Calu3 (cell line): ENCODE results near the gene WASF3. TPM values are rescaled to one million over a fixed set of nuclear protein-coding genes. Genes with fewer than 3 reads are reported as not detected.

Experiments
- BruUV-seq: library from RNA; stranded (reverse); fragments of 400-500 nt; replicated peaks from 2 replicates; lab custom pipeline; 2021; lab: Mats Ljungman, UMichigan
- CTCF ChIA-PET: fragments of 300-600 bp; sonication (Branson Sonifier 250); formaldehyde crosslinking; loops from one replicate; lab custom pipeline; 2022; ENCODE audit warnings: antibody characterized with exemption; lab: Charles Lee
- DNase-seq: peaks from one replicate; pipeline ENCODE4 v3.0.0; 2022
- H3K27ac Mint-ChIP-seq: one replicate; pipeline ENCODE4 v1.8.0; 2022; ENCODE audit warnings: mixed read lengths; ENCODE audit not compliant: unreplicated experiment
- H3K27me3 Mint-ChIP-seq: one replicate; pipeline ENCODE4 v1.8.0; 2022; ENCODE audit warnings: mixed read lengths; ENCODE audit not compliant: unreplicated experiment
- H3K36me3 Mint-ChIP-seq: one replicate; pipeline ENCODE4 v1.8.0; 2022; ENCODE audit warnings: mild to moderate bottlenecking, moderate library complexity, mixed read lengths; ENCODE audit not compliant: insufficient read depth, unreplicated experiment
- H3K4me1 Mint-ChIP-seq: one replicate; pipeline ENCODE4 v1.8.0; 2022; ENCODE audit warnings: mild to moderate bottlenecking, low read depth, mixed read lengths; ENCODE audit not compliant: unreplicated experiment
- H3K4me3 Mint-ChIP-seq: one replicate; pipeline ENCODE4 v1.8.0; 2022; ENCODE audit warnings: mild to moderate bottlenecking, low read depth, moderate library complexity, mixed read lengths; ENCODE audit not compliant: unreplicated experiment
- H3K9me3 Mint-ChIP-seq: one replicate; pipeline ENCODE4 v1.8.0; 2022; ENCODE audit warnings: low read depth, mixed read lengths; ENCODE audit not compliant: unreplicated experiment
- intact Hi-C: fragments of 100-400 bp; cut with micrococcal nuclease; formaldehyde crosslinking; loops from one replicate; pipeline ENCODE4 v1.10.0; 2022; ENCODE audit not compliant: unreplicated experiment
- total RNA-seq: library from RNA; stranded (reverse); gene quantifications from 2 replicates; pipeline ENCODE4 v1.2.3, GENCODE V29; 2022
- TF ChIP-seq, protein P1 (sequence below): fragments of 200-600 bp; IDR thresholded peaks from one replicate; pipeline ENCODE4 v1.8.0; 2022; ENCODE audit warnings: antibody characterized with exemption; ENCODE audit not compliant: unreplicated experiment

WASF3 gene
- total RNA-seq, 1 experiment from 2014 or later = 8.7 TPM

DNA sequence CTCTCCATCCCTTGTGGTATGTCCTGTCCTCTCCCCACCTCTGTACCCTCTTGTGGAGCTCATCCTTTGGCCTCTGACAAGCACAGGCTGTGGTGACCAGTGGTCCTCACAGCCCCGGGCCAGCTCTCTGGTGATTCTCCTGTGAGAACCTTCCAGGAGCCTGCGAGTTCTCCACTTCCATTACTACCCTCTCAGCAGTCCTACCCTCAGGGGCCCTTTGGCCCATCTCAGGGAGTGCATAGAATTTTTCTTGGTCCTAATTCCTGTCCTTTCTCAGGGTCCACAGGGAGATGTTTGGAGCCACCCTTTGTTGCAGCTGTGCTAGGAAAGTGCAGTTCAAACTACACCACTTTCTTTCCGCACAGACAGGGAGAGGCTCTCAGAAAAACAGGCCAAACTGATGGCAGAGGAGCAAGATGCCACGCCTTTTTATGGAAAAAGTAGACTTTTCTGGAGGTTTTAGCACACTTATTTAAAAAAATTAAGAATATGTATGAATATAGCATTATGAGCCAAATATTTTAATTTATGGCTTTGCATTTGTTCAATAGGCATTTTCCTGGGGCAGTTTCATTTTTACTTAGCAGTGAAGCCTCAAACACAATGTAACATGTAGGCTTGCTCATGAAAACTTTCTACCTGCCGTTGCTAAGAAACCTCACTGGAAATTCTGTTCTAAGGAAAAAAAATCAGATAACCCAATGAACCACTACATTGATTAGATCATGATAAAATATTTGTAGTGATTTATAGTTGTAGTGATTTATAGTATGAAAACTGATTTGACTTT is 111.1 kb downstream of the WASF3 start:
- no peak overlapping the region for H3K4me3 Mint-ChIP-seq
- intact Hi-C loops = no loop called here
- H3K27me3 Mint-ChIP-seq = no peaks in the 10 kb centered on the region
- TF ChIP-seq, protein P1, sequence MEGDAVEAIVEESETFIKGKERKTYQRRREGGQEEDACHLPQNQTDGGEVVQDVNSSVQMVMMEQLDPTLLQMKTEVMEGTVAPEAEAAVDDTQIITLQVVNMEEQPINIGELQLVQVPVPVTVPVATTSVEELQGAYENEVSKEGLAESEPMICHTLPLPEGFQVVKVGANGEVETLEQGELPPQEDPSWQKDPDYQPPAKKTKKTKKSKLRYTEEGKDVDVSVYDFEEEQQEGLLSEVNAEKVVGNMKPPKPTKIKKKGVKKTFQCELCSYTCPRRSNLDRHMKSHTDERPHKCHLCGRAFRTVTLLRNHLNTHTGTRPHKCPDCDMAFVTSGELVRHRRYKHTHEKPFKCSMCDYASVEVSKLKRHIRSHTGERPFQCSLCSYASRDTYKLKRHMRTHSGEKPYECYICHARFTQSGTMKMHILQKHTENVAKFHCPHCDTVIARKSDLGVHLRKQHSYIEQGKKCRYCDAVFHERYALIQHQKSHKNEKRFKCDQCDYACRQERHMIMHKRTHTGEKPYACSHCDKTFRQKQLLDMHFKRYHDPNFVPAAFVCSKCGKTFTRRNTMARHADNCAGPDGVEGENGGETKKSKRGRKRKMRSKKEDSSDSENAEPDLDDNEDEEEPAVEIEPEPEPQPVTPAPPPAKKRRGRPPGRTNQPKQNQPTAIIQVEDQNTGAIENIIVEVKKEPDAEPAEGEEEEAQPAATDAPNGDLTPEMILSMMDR = no peak
- no peaks in the 10 kb centered on the region for H3K36me3 Mint-ChIP-seq
- no peaks in the 10 kb centered on the region for H3K9me3 Mint-ChIP-seq
- DNase-seq = no peak
- no peaks in the 10 kb centered on the region for H3K4me1 Mint-ChIP-seq
- no TSS peak for BruUV-seq
- CTCF ChIA-PET = no interaction called here
- H3K27ac Mint-ChIP-seq = no peak overlapping the region

DNA sequence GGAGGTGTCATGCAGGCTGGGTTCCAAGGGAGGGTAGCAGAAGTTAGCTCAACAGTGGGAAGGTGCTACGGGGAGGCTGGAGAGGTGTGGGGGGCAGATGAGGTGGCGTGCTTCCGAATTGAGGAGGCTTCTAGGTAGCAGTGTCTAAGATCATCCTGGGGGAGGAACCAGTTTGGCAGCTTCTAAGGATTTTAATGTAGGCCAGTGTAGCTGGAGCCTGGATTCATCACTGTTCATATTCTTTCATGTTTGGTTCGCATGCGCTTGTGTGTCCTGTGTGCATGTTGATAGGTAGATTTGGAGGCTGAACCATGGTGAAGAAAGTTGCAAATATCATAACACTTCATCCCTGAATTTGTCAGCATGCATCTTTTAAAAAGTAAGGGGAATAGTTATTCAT is 116.4 kb downstream of the WASF3 start:
- H3K4me1 Mint-ChIP-seq = no peaks in the 10 kb centered on the region

DNA sequence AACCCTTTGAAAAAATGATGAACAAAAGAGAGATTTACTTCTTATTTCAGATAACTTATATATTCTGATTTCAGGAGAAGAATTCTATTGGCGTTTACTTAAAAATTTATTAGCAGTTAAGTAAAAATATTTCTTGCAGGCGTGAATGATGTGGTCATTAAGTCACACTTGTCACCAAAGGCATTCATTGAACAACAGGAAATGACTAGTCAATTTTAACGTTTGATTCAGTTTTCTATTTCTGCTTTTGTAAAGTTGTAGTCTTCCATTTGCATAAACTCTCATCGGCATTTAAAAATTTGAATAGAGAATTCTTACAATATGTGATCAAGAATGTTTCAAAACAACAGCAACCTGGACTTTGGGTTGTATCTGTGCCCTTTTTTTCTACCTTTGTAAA is 119.7 kb downstream of the WASF3 start:
- intact Hi-C loops = no loop called here
- H3K27ac Mint-ChIP-seq = no peak overlapping the region
- TF ChIP-seq, protein P1 = no peak

More for the DNA sequence above, 116.4 kb downstream of the WASF3 start:
- DNase-seq = no peak
- Mint-ChIP-seq H3K27ac (no peak overlapping the region), H3K9me3 (no peaks in the 10 kb centered on the region), H3K4me3 (no peak overlapping the region), H3K27me3 (no peaks in the 10 kb centered on the region), H3K36me3 (no peaks in the 10 kb centered on the region)
- intact Hi-C loops = no loop called here
- TF ChIP-seq, protein P1 = no peak
- CTCF ChIA-PET = no interaction called here
- BruUV-seq = no TSS peak

DNA sequence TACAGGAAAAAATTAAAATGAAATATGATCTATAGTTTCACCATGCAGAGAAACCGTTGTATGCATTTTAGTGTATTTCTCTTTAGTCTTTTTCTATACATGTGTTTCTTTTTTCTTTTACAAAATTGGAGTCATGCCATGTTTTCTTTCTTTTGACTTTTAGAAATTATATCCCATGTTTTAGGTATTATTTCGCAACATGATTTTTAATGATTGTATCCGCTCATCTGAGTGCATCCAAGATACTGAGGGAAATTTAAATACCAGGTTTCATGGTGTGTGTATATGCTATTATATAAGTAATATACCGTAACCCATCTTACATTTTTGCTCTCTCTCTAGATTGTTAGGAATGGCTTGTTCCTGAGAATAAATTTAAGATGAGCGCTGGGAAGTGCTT is 120.8 kb downstream of the WASF3 start:
- DNase-seq = no peak
- intact Hi-C loops = no loop called here
- Mint-ChIP-seq H3K4me1 (no peaks in the 10 kb centered on the region), H3K4me3 (no peak overlapping the region), H3K27ac (no peak overlapping the region), H3K9me3 (no peaks in the 10 kb centered on the region), H3K36me3 (no peaks in the 10 kb centered on the region), H3K27me3 (no peaks in the 10 kb centered on the region)
- no TSS peak for BruUV-seq
- CTCF ChIA-PET = no interaction called here
- TF ChIP-seq, protein P1 = no peak

More for the DNA sequence above, 119.7 kb downstream of the WASF3 start:
- Mint-ChIP-seq H3K36me3 (no peaks in the 10 kb centered on the region), H3K27me3 (no peaks in the 10 kb centered on the region), H3K4me1 (no peaks in the 10 kb centered on the region), H3K4me3 (no peak overlapping the region), H3K9me3 (no peaks in the 10 kb centered on the region)
- no TSS peak for BruUV-seq
- DNase-seq = no peak
- CTCF ChIA-PET = no interaction called here
